Endothelial cell of umbilical vein (primary cell): Measurements from ENCODE around the gene AMPD1.

Experiments used
- CTCF ChIP-seq, 2 donors: IDR thresholded peaks; 1 replicate in 1 of 2; 2 replicates in 1 of 2; pipeline ENCODE4 v1.5.1; 2011; ENCODE audit warnings: low read length in 2 of 2, mild to moderate bottlenecking in 2 of 2, moderate library complexity in 2 of 2, control low read depth in 1 of 2, inconsistent platforms in 1 of 2, low read depth in 1 of 2; ENCODE audit not compliant: insufficient read depth in 1 of 2; ENCODE audit errors: extremely low read depth in 1 of 2
- EZH2 ChIP-seq: IDR thresholded peaks from 2 replicates; pipeline ENCODE4 v1.6.1; 2012; ENCODE audit warnings: borderline replicate concordance, low read depth, mild to moderate bottlenecking, moderate library complexity, low read length, inconsistent platforms; ENCODE audit not compliant: severe bottlenecking

DNA sequence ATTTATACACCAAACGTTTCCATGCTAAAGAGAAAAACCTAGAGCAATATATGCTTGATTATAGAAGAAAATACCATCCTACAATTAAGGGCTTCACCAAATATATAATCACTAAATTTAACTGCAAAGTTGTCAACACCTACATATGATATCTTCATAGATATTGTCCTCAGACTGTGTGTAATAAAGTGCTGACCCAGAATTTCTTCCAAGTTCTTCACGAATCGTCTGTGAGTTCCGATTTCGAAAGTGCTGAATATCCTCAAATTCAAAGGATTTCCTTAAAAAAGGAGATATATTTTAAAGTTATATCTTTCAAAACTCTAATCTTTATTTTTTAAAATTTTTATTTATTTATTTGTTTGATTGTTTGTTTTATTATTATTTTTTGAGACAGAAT, 72.0 kb downstream of the AMPD1 start:
- no peak for TF ChIP-seq EZH2
- no peak for TF ChIP-seq CTCF (IDR thresholded peaks at IDR 0.05; ENCODE audit: extremely low read depth in 1 of 2, insufficient read depth in 1 of 2, low read depth in 1 of 2, low read length in 2 of 2)
